Neural cell (in vitro differentiated cells): Measurements from ENCODE around the gene TNS1.

Experiments
- CTCF ChIP-seq: fragments of 450-650 bp; IDR thresholded peaks from 2 replicates; pipeline ENCODE4 v1.5.1; 2014; ENCODE audit warnings: antibody characterized with exemption, mild to moderate bottlenecking, moderate library complexity; ENCODE audit not compliant: poor library complexity, severe bottlenecking
- POLR2AphosphoS5 ChIP-seq: IDR thresholded peaks from 2 replicates; pipeline ENCODE4 v1.6.1; 2012

GRCh38 chr2:217790681-217791392, 212.0 kb downstream of the TNS1 start:
- TF ChIP-seq CTCF (no peak), POLR2AphosphoS5 (no peak)
